Sigmoid colon (tissue), 4 donors: Measurements from ENCODE around the gene TMEM108.

Experiments
- CTCF ChIP-seq, 4 experiments: fragments of 450-650 bp in 3 of 4; fragments of 200-600 bp in 1 of 4; IDR thresholded peaks; one replicate each; pipeline ENCODE4 v1.5.1; 2016 to 2019; ENCODE audit warnings: antibody characterized with exemption in 4 of 4, mild to moderate bottlenecking in 3 of 4, moderate library complexity in 2 of 4
- POLR2A ChIP-seq, 2 donors: fragments of 450-650 bp; IDR thresholded peaks; one replicate each; pipeline ENCODE4 v1.6.1; 2016; ENCODE audit warnings: antibody characterized with exemption in 2 of 2, mild to moderate bottlenecking in 2 of 2, moderate library complexity in 2 of 2
- POLR2AphosphoS5 ChIP-seq, 4 donors: sonication (generic); formaldehyde crosslinking; IDR thresholded peaks; one replicate each; pipeline ENCODE4 v1.6.1; 2017; ENCODE audit warnings: antibody characterized with exemption in 4 of 4

- TF ChIP-seq CTCF (IDR thresholded peaks at IDR 0.05), result no peak
- no peak for TF ChIP-seq POLR2A (IDR thresholded peaks at IDR 0.05)
- TF ChIP-seq POLR2AphosphoS5 (IDR thresholded peaks at IDR 0.05), result no peak
Observed at GRCh38 chr3:133426721-133427120, 388.5 kb downstream of the TMEM108 start.
